Ishikawa (cell line): Measurements from ENCODE around the gene NDST3.

ENCODE experiments used
- EP300 ChIP-seq: IDR thresholded peaks from 2 replicates; pipeline ENCODE4 v1.6.1; 2012; ENCODE audit warnings: borderline replicate concordance
- FOXM1 ChIP-seq: IDR thresholded peaks from 2 replicates; pipeline ENCODE4 v1.6.1; 2012; ENCODE audit warnings: low read depth, borderline replicate concordance
- RAD21 ChIP-seq: IDR thresholded peaks from 2 replicates; pipeline ENCODE4 v1.6.1; 2012; ENCODE audit warnings: low read depth
- TAF1 ChIP-seq: IDR thresholded peaks from 2 replicates; pipeline ENCODE4 v1.6.1; 2012; ENCODE audit warnings: low read depth, mild to moderate bottlenecking
- TCF12 ChIP-seq: IDR thresholded peaks from 2 replicates; pipeline ENCODE4 v1.6.1; 2012; ENCODE audit warnings: low read depth
- YY1 ChIP-seq: IDR thresholded peaks from 2 replicates; pipeline ENCODE4 v1.6.1; 2012; ENCODE audit warnings: low read depth
- TF ChIP-seq, protein P1 (sequence below): IDR thresholded peaks from 2 replicates; pipeline ENCODE4 v1.6.1; 2012
- TF ChIP-seq, protein P2 (sequence below): IDR thresholded peaks from 2 replicates; pipeline ENCODE4 v1.6.1; 2012; ENCODE audit warnings: low read depth, mild to moderate bottlenecking

DNA sequence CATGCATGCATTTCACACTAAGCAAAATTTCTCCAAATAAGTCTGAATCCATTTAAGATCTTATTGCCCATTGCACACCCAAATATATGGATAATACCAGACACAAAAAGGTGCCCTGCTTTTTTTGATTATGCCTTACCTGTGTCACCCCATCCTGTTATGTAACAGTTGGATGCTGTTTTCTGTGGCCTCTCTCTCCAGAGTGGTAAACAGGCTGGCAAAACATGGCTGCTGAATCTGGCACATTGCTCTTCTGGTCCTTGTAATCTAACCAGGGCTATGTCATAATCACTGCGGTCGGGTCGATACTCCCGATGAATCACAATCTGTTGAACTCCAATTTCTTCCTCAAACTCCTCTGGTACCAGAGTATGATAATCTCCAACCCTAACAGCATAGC, 248.4 kb downstream of the NDST3 start:
- TF ChIP-seq RAD21 (no peak), TCF12 (no peak), YY1 (no peak), TAF1 (no peak), FOXM1 (no peak), EP300 (no peak)
- TF ChIP-seq, protein P1, sequence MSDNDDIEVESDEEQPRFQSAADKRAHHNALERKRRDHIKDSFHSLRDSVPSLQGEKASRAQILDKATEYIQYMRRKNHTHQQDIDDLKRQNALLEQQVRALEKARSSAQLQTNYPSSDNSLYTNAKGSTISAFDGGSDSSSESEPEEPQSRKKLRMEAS, result no peak
- TF ChIP-seq, protein P2, sequence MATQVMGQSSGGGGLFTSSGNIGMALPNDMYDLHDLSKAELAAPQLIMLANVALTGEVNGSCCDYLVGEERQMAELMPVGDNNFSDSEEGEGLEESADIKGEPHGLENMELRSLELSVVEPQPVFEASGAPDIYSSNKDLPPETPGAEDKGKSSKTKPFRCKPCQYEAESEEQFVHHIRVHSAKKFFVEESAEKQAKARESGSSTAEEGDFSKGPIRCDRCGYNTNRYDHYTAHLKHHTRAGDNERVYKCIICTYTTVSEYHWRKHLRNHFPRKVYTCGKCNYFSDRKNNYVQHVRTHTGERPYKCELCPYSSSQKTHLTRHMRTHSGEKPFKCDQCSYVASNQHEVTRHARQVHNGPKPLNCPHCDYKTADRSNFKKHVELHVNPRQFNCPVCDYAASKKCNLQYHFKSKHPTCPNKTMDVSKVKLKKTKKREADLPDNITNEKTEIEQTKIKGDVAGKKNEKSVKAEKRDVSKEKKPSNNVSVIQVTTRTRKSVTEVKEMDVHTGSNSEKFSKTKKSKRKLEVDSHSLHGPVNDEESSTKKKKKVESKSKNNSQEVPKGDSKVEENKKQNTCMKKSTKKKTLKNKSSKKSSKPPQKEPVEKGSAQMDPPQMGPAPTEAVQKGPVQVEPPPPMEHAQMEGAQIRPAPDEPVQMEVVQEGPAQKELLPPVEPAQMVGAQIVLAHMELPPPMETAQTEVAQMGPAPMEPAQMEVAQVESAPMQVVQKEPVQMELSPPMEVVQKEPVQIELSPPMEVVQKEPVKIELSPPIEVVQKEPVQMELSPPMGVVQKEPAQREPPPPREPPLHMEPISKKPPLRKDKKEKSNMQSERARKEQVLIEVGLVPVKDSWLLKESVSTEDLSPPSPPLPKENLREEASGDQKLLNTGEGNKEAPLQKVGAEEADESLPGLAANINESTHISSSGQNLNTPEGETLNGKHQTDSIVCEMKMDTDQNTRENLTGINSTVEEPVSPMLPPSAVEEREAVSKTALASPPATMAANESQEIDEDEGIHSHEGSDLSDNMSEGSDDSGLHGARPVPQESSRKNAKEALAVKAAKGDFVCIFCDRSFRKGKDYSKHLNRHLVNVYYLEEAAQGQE, result no peak
